HEK293T (cell line): ENCODE measurements around the gene GTF2B.
"Not testable (repeated sequence)": the region's sequence is repeated elsewhere in the genome, so short reads cannot be mapped to it uniquely, and the experiment has no call there.

Source experiments
- CTCF ChIA-PET: fragments of 350-600 bp; formaldehyde crosslinking; extraction: SDS; loops from one replicate; lab custom pipeline; 2021; ENCODE audit warnings: antibody characterized with exemption, inconsistent platforms; lab: Yijun Ruan, JAX
- POLR2A ChIA-PET: fragments of 350-600 bp; formaldehyde crosslinking; extraction: SDS; loops from one replicate; lab custom pipeline; 2020; ENCODE audit warnings: antibody characterized with exemption, inconsistent platforms; lab: Yijun Ruan, JAX
- DNase-seq: peaks from one replicate; pipeline ENCODE4 v3.0.0; 2012; ENCODE audit warnings: mixed read lengths; ENCODE audit errors: extremely low spot score
- ARNT ChIP-seq: fragments of 450-650 bp; IDR thresholded peaks from 2 replicates; pipeline ENCODE4 v1.6.1; 2017; ENCODE audit warnings: mild to moderate bottlenecking
- BHLHE40 ChIP-seq: fragments of 450-650 bp; IDR thresholded peaks from 2 replicates; pipeline ENCODE4 v1.6.1; 2016; ENCODE audit warnings: mild to moderate bottlenecking, moderate library complexity, borderline replicate concordance
- CTBP1 ChIP-seq: fragments of 450-650 bp; IDR thresholded peaks from 2 replicates; pipeline ENCODE4 v1.6.1; 2016; ENCODE audit warnings: borderline replicate concordance
- ELF4 ChIP-seq: fragments of 450-650 bp; IDR thresholded peaks from 2 replicates; pipeline ENCODE4 v1.6.1; 2017; ENCODE audit warnings: antibody characterized with exemption
- FOXA1 ChIP-seq: fragments of 450-650 bp; IDR thresholded peaks from 2 replicates; pipeline ENCODE4 v1.6.1; 2016; ENCODE audit warnings: mild to moderate bottlenecking
- FOXK2 ChIP-seq: fragments of 450-650 bp; IDR thresholded peaks from 2 replicates; pipeline ENCODE4 v1.6.1; 2016; ENCODE audit warnings: mild to moderate bottlenecking
- FOXM1 ChIP-seq: fragments of 450-650 bp; IDR thresholded peaks from 2 replicates; pipeline ENCODE4 v1.6.1; 2017; ENCODE audit warnings: mild to moderate bottlenecking, borderline replicate concordance
- HDGF ChIP-seq: fragments of 450-650 bp; IDR thresholded peaks from 2 replicates; pipeline ENCODE4 v1.6.1; 2017; ENCODE audit warnings: antibody characterized with exemption, borderline replicate concordance
- L3MBTL2 ChIP-seq: fragments of 450-650 bp; conservative IDR thresholded peaks from 2 replicates; pipeline ENCODE4 v1.6.1; 2016; ENCODE audit warnings: mild to moderate bottlenecking
- LEF1 ChIP-seq: fragments of 450-650 bp; IDR thresholded peaks from 2 replicates; pipeline ENCODE4 v1.6.1; 2017; ENCODE audit warnings: mild to moderate bottlenecking, borderline replicate concordance
- NFRKB ChIP-seq: fragments of 450-650 bp; IDR thresholded peaks from 2 replicates; pipeline ENCODE4 v1.6.1; 2016; ENCODE audit warnings: mild to moderate bottlenecking, moderate library complexity
- SP1 ChIP-seq: fragments of 450-650 bp; IDR thresholded peaks from 2 replicates; pipeline ENCODE4 v1.6.1; 2017
- SUZ12 ChIP-seq: fragments of 450-650 bp; IDR thresholded peaks from 2 replicates; pipeline ENCODE4 v1.6.1; 2016; ENCODE audit warnings: mild to moderate bottlenecking
- TARDBP ChIP-seq: fragments of 450-650 bp; IDR thresholded peaks from 2 replicates; pipeline ENCODE4 v1.6.1; 2016
- ZNF384 ChIP-seq: fragments of 450-650 bp; IDR thresholded peaks from 2 replicates; pipeline ENCODE4 v1.6.1; 2016
- TF ChIP-seq, protein P1 (sequence below): fragments of 450-650 bp; IDR thresholded peaks from 2 replicates; pipeline ENCODE4 v1.6.1; 2016

Gene GTF2B

DNA sequence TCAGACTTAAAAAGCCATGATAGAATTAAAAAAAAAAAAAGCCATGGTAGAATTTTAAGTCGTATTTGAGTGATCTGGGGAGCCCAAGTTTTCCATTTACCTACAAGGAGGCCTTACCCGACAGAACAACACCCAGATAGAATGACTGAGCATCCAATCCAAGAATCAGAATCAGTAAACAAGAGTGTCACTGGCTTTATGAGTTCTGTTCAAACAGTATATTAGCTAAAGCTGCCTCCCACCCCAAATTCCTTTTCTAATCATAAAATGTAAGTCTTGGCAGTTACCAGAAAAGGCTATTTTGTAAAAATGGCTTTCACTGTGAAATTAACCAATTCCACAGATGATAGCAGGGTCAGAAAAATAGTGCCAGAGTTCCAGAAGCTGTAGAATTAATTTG lies 1.2 kb downstream of the GTF2B start:
- ChIA-PET POLR2A (interaction anchor here (0.7 to 1.9 kb wide), 2 partner anchors 10 to 17 kb away, joined by 4 read pairs; no protein-coding TSS in a partner anchor), CTCF (interaction anchor here (3.2 kb wide), 1 partner anchor 13 kb away, joined by 11 read pairs; no protein-coding TSS in a partner anchor)
- DNase-seq = no peak
- no peak for TF ChIP-seq CTBP1
- TF ChIP-seq, protein P1, sequence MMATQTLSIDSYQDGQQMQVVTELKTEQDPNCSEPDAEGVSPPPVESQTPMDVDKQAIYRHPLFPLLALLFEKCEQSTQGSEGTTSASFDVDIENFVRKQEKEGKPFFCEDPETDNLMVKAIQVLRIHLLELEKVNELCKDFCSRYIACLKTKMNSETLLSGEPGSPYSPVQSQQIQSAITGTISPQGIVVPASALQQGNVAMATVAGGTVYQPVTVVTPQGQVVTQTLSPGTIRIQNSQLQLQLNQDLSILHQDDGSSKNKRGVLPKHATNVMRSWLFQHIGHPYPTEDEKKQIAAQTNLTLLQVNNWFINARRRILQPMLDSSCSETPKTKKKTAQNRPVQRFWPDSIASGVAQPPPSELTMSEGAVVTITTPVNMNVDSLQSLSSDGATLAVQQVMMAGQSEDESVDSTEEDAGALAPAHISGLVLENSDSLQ = no peak
- no peak for TF ChIP-seq ELF4
- TF ChIP-seq FOXK2 = no peak
- no peak for TF ChIP-seq ARNT
- no peak for TF ChIP-seq L3MBTL2
- no peak for TF ChIP-seq SP1
- no peak for TF ChIP-seq FOXM1
- TF ChIP-seq ZNF384 = no peak
- no peak for TF ChIP-seq FOXA1
- TF ChIP-seq LEF1 = no peak

DNA sequence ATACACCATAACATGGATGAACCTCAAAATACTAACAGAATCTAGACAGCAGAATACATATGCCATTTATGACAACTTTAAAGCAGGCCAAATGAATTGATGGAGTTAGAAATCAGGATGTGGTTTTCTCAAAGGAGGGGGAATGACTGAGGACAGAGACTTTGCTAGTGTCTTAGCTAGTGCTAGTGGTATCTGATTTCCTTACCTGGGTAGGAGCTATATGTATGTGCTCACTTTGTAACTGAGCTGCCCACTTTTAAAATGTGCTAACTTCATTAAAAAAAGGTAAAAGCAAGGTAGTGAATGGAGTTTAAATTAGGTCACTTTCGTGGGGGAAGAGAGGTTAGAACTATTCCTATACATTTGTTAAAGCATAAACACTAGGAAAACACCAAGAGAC lies 2.6 kb downstream of the GTF2B start:
- DNase-seq = no peak
- no peak for TF ChIP-seq ZNF384
- TF ChIP-seq NFRKB = no peak
- TF ChIP-seq LEF1 = no peak
- no peak for TF ChIP-seq FOXM1
- TF ChIP-seq FOXA1 = no peak
- no peak for TF ChIP-seq SUZ12
- no peak for TF ChIP-seq ARNT
- TF ChIP-seq FOXK2 = no peak
- TF ChIP-seq, protein P1 = no peak
- no peak for TF ChIP-seq L3MBTL2
- no peak for TF ChIP-seq ELF4
- TF ChIP-seq TARDBP = no peak
- TF ChIP-seq BHLHE40 = no peak
- no peak for TF ChIP-seq HDGF
- TF ChIP-seq SP1 = no peak
- TF ChIP-seq CTBP1 = no peak
- POLR2A ChIA-PET = interaction anchor here (0.9 kb wide), 1 partner anchor 205 kb away, joined by 4 read pairs; the partner anchor contains the start of gene PKN2
- CTCF ChIA-PET = interaction anchor here (0.6 to 3.2 kb wide), 2 partner anchors 11 to 31 kb away, joined by 3 to 11 read pairs; no protein-coding TSS in a partner anchor

DNA sequence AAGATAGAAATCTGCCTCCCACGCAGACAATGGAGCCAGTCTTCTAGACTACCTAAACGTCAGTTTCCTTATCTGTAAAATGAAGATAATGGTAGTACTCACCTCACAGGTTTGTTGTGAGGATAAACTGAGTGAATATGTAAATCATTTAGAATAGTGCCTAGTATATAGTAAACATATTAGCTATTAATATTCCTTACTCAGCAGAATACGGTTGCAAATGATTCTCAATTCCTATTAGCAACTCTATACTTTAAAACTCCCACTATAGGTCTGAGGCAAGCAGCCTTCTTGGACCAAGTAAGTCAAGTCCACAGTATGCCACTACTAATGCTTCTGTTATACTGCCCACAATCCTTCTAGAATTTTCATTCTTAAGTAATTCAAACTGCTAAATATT lies 5.4 kb downstream of the GTF2B start:
- ChIA-PET POLR2A (no interaction called here), CTCF (no interaction called here)
- TF ChIP-seq FOXM1 (no peak), FOXK2 (no peak), ZNF384 (no peak), L3MBTL2 (no peak), ARNT (no peak), NFRKB (no peak), HDGF (no peak), BHLHE40 (no peak), ELF4 (no peak), SP1 (no peak), TARDBP (no peak), FOXA1 (no peak), CTBP1 (no peak)
- no peak for DNase-seq

DNA sequence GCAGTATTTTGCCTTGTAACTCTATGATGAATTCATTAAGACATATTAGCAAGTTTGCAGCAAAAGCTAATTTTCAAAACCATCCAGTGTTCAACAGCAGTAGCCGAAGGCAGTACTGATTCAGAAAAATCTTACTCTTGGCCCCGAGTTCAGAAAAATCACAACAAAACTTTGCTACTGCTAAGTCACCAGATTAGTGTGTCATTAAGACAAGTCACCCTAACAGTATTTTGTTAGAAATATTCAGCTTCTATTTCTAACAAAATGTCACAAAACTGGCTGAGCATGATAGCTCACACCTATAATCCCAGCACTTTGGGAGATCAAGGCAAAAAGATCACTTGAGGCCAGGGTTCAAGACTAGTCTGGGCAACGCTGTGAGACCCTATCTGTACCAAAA lies 8.2 kb downstream of the GTF2B start:
- ChIA-PET POLR2A (no interaction called here), CTCF (no interaction called here)
- no peak for DNase-seq
- no peak for TF ChIP-seq SUZ12

DNA sequence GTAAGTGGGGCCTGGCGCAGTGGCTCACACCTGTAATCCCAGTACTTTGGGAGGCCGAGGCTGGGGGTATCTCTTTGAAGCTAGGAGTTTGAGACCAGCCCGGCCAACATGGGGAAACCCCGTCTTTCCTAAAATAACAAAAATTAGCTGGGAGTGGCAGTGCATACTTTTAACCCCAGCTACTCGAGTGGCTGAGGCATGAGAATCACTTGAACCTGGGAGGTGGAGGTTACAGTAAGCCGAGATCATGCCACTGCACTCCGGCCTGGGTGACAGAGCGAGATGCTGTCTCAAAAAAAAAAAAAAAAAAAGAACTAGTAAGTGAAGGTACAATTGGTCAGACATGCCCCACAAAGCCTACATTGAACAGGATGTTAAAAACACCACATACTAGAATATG lies 10.7 kb downstream of the GTF2B start:
- POLR2A ChIA-PET = interaction anchor here (1.0 kb wide), 1 partner anchor 10 kb away, joined by 4 read pairs; the partner anchor contains the start of gene GTF2B
- CTCF ChIA-PET, DNase-seq: not testable (repeated sequence)

DNA sequence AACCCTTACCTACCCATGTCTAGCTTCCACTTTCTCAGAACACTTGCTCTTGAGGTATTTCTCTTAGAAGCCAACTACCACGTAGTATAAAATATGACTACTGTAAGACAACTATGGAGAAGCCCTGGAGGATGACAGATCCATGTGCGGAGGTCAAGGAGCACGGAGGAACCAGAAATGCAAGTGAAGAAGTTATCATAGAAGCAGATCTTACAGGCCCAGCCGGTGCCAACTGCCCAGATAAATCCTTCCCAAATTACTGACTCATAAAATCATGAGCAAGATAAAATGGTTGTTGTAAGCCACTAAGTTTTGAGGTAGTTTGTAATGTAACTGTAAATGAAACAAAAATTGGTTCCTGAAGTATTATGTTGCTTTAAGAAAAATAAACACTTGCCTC lies 12.6 kb downstream of the GTF2B start:
- ChIA-PET CTCF (interaction anchor here (2.1 kb wide), 1 partner anchor 10 kb away, joined by 11 read pairs; no protein-coding TSS in a partner anchor), POLR2A (no interaction called here)
- no peak for DNase-seq
- TF ChIP-seq ARNT = no peak
- TF ChIP-seq SUZ12 = no peak
- no peak for TF ChIP-seq FOXA1
- TF ChIP-seq BHLHE40 = no peak
- no peak for TF ChIP-seq LEF1
- no peak for TF ChIP-seq TARDBP
- TF ChIP-seq SP1 = no peak
- no peak for TF ChIP-seq NFRKB
- no peak for TF ChIP-seq HDGF
- TF ChIP-seq ZNF384 = no peak
- TF ChIP-seq FOXK2 = no peak
- TF ChIP-seq, protein P1 = no peak
- TF ChIP-seq CTBP1 = no peak
- TF ChIP-seq ELF4 = no peak

DNA sequence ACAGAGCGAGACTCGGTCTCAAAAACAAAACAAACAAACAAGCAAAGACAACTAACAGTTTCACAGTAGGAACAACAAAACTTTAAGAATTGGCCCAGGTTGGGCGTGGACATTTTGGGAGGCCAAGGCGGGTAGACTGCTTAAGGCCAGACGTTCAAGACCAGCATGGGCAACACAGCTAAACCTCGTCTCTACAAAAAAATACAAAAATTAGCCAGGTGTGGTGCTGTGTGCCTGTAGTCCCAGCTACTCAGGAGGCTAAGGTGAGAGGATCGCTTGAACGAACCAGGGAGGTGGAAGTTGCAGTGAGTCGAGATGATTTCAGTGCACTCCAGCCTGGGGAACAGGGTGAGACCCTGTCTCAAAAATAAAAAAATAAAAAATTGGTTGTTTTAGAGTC lies 13.5 kb downstream of the GTF2B start:
- ChIA-PET CTCF (interaction anchor here (2.1 kb wide), 1 partner anchor 11 kb away, joined by 11 read pairs; no protein-coding TSS in a partner anchor), POLR2A (no interaction called here)
- no peak for DNase-seq
- TF ChIP-seq LEF1 (no peak), CTBP1 (no peak), FOXM1 (no peak), FOXK2 (no peak), ARNT (no peak), NFRKB (no peak), HDGF (no peak), L3MBTL2 (no peak), SP1 (no peak), ELF4 (no peak), SUZ12 (no peak), TARDBP (no peak), BHLHE40 (no peak), FOXA1 (no peak), ZNF384 (no peak)
- TF ChIP-seq, protein P1 = no peak
